ENCODE data around the gene TMTC2. TPM values are rescaled to one million over a fixed set of nuclear protein-coding genes. Genes with fewer than 3 reads are reported as not detected.
"Not testable (repeated sequence)": the region's sequence is repeated elsewhere in the genome, so short reads cannot be mapped to it uniquely, and the experiment has no call there.

The TMTC2 gene
- total and polyA plus RNA-seq, 2 donors from 2014 or later = 6.0 to 32.9 TPM

DNA sequence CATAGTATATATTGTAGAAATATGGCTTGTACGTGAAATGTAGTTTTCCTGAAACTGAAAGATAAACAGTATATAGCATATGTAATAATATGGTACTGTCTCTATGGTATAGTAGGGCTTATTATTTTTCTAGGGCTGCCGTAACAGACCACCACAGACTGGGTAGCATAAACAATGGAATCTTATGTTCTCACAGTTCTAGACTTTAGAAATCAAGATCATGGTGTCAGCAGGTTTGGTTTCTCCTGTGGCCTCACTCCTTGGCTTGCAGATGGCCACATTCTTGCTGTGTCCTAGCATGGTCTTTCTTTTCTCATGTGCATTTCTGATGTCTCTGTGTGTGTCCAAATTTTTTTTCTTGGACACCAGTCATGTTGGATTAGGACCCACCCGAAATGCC is 155.8 kb downstream of the TMTC2 start:
- intact Hi-C loops (cut with DNase I) = no loop called here
- DNase-seq (no peak), FAIRE-seq (no peak)
- Histone ChIP-seq H3K9me3 (ENCODE audit: control insufficient read depth in 2 of 3, insufficient read depth in 1 of 3, low read length in 3 of 3) (no peaks in the 10 kb centered on the region), H3K27me3 (ENCODE audit: control insufficient read depth, insufficient read depth, low read length) (no peaks in the 10 kb centered on the region), H3K4me3 (ENCODE audit: low read length in 3 of 3) (no peak overlapping the region), H3K27ac (ENCODE audit: low read depth in 2 of 2, low read length in 2 of 2) (no peak overlapping the region), H3K36me3 (ENCODE audit: control insufficient read depth in 2 of 3, insufficient read depth in 3 of 3, low read length in 3 of 3) (no peaks in the 10 kb centered on the region), H3K9ac (ENCODE audit: low read length in 3 of 3) (no peak overlapping the region), H3K4me1 (ENCODE audit: control insufficient read depth in 2 of 3, insufficient read depth in 2 of 3, low read depth in 1 of 3, low read length in 3 of 3) (no peaks in the 10 kb centered on the region)
- no peak for TF ChIP-seq CTCF (IDR thresholded peaks at IDR 0.05; ENCODE audit: borderline replicate concordance, extremely low read depth, insufficient read depth)

DNA sequence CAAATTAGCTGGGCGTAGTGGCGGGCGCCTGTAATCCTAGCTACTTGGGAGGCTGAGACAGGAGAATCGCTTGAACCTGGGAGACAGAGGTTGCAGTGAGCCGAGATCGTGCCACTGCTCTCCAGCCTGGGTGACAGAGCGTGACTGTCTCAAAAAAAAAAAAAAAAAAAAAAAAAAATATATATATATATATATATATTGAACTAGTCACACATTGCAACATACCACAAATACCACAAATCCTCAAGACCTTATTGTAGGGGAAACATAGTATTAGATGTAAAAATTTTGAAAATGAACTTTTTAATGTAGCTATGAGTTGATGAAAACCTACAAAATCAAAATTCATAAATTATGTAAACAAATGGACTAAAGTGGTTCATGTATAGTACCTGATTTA is 158.4 kb downstream of the TMTC2 start:
- H3K36me3 ChIP-seq (ENCODE audit: control insufficient read depth in 2 of 3, insufficient read depth in 3 of 3, low read length in 3 of 3); H3K9ac ChIP-seq (ENCODE audit: low read length in 3 of 3); DNase-seq; H3K4me3 ChIP-seq (ENCODE audit: low read length in 3 of 3); H3K27me3 ChIP-seq (ENCODE audit: control insufficient read depth, insufficient read depth, low read length); H3K4me1 ChIP-seq (ENCODE audit: control insufficient read depth in 2 of 3, insufficient read depth in 2 of 3, low read depth in 1 of 3, low read length in 3 of 3); FAIRE-seq; intact Hi-C loops (cut with DNase I); H3K9me3 ChIP-seq (ENCODE audit: control insufficient read depth in 2 of 3, insufficient read depth in 1 of 3, low read length in 3 of 3); H3K27ac ChIP-seq (ENCODE audit: low read depth in 2 of 2, low read length in 2 of 2): not testable (repeated sequence)

DNA sequence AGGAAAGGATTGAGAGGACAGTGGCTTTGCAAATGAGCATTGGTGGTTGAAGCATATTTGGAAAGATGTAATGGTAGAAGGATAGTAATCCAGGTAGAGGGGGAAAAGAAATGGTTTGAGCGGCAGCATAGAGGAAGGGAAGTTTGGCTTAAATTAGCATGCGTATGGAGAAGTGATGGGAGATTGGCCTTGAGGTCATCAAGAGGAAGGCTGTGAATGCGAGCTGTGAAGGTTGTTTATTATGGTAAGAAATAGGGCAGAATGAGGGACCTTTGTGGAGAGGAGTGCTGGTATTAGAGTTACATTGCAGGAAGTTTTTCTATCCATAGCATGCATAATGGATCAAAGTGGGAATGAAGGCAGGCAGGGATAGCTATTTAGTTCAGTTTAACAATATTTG is 162.1 kb downstream of the TMTC2 start:
- no peaks in the 10 kb centered on the region for H3K9me3 ChIP-seq (ENCODE audit: control insufficient read depth in 2 of 3, insufficient read depth in 1 of 3, low read length in 3 of 3)
- FAIRE-seq (no peak), DNase-seq (no peak)
- H3K4me3 ChIP-seq (ENCODE audit: low read length in 3 of 3) = no peak overlapping the region
- intact Hi-C loops (cut with DNase I) = no loop called here
- H3K4me1 ChIP-seq (ENCODE audit: control insufficient read depth in 2 of 3, insufficient read depth in 2 of 3, low read depth in 1 of 3, low read length in 3 of 3) = no peaks in the 10 kb centered on the region
- H3K36me3 ChIP-seq (ENCODE audit: control insufficient read depth in 2 of 3, insufficient read depth in 3 of 3, low read length in 3 of 3) = no peaks in the 10 kb centered on the region
- no peak overlapping the region for H3K27ac ChIP-seq (ENCODE audit: low read depth in 2 of 2, low read length in 2 of 2)
- TF ChIP-seq CTCF (IDR thresholded peaks at IDR 0.05; ENCODE audit: borderline replicate concordance, extremely low read depth, insufficient read depth) = no peak
- H3K9ac ChIP-seq (ENCODE audit: low read length in 3 of 3) = no peak overlapping the region
- no peaks in the 10 kb centered on the region for H3K27me3 ChIP-seq (ENCODE audit: control insufficient read depth, insufficient read depth, low read length)

DNA sequence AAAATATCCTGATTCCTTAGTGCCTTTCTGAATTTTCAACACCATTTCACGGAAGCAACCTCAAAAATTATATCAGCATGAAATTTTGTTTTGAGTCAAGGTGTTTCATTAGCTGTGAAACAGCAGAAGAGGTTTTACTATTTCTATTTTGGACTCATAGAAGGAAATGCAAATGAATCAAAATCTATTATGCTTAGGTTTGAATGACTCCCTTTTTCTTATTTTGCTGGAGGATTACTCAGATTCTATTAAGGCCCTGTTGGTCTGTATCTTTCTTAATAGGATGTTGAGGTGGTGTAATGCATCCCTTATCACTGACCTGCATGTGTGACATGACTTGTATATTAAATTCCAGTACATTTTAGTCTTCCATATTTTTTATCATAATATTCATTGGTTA is 165.8 kb downstream of the TMTC2 start:
- Histone ChIP-seq H3K4me3 (ENCODE audit: low read length in 3 of 3) (no peak overlapping the region), H3K9me3 (ENCODE audit: control insufficient read depth in 2 of 3, insufficient read depth in 1 of 3, low read length in 3 of 3) (no peaks in the 10 kb centered on the region), H3K4me1 (ENCODE audit: control insufficient read depth in 2 of 3, insufficient read depth in 2 of 3, low read depth in 1 of 3, low read length in 3 of 3) (peaks cover 0 to 7% (median 2%) of the 10 kb centered on the region in 3 donors), H3K27me3 (ENCODE audit: control insufficient read depth, insufficient read depth, low read length) (no peaks in the 10 kb centered on the region), H3K9ac (ENCODE audit: low read length in 3 of 3) (no peak overlapping the region), H3K36me3 (ENCODE audit: control insufficient read depth in 2 of 3, insufficient read depth in 3 of 3, low read length in 3 of 3) (no peaks in the 10 kb centered on the region), H3K27ac (ENCODE audit: low read depth in 2 of 2, low read length in 2 of 2) (no peak overlapping the region)
- TF ChIP-seq CTCF (IDR thresholded peaks at IDR 0.05; ENCODE audit: borderline replicate concordance, extremely low read depth, insufficient read depth) = no peak
- DNase-seq (no peak), FAIRE-seq (no peak)
- intact Hi-C loops (cut with DNase I) = no loop called here
